OCI-LY1 (cell line): ENCODE data around the gene AJAP1.

ENCODE experiments used
- H2AFZ ChIP-seq: fragments of 200-600 bp; sonication (generic), shearing (Covaris generic); 2 replicates; pipeline ENCODE4 v1.6.0; 2014; ENCODE audit warnings: antibody characterized with exemption, mild to moderate bottlenecking, low read length
- H3F3A ChIP-seq: fragments of 200-600 bp; sonication (generic), shearing (Covaris generic); 2 replicates; pipeline ENCODE4 v1.6.0; 2014; ENCODE audit warnings: mild to moderate bottlenecking, antibody characterized with exemption, low read length, moderate library complexity; ENCODE audit not compliant: insufficient read depth
- H3K27ac ChIP-seq: fragments of 200-600 bp; sonication (generic); 2 replicates; pipeline ENCODE4 v1.5.1; 2014; ENCODE audit warnings: low read length, mixed run types, mild to moderate bottlenecking, low read depth; ENCODE audit not compliant: poor library complexity, severe bottlenecking
- H3K27me3 ChIP-seq: fragments of 200-600 bp; sonication (generic); 2 replicates; pipeline ENCODE4 v1.6.0; 2014; ENCODE audit warnings: antibody characterized with exemption, mild to moderate bottlenecking, low read length, moderate library complexity; ENCODE audit not compliant: insufficient read depth
- H3K36me3 ChIP-seq: fragments of 200-600 bp; sonication (generic); 2 replicates; pipeline ENCODE4 v1.6.1; 2014; ENCODE audit warnings: mild to moderate bottlenecking, antibody characterized with exemption, low read length, moderate library complexity, mixed read lengths; ENCODE audit not compliant: insufficient read depth
- H3K4me1 ChIP-seq: fragments of 200-600 bp; sonication (generic); 2 replicates; pipeline ENCODE4 v1.5.1; 2014; ENCODE audit warnings: mild to moderate bottlenecking, low read length, moderate library complexity; ENCODE audit not compliant: insufficient read depth, severe bottlenecking
- H3K4me2 ChIP-seq: fragments of 200-600 bp; sonication (generic), shearing (Covaris generic); 2 replicates; pipeline ENCODE4 v1.6.1; 2014; ENCODE audit warnings: low read length
- H3K4me3 ChIP-seq: fragments of 200-600 bp; sonication (generic); 2 replicates; pipeline ENCODE4 v1.5.1; 2014; ENCODE audit warnings: low read length, low read depth, mild to moderate bottlenecking, mixed read lengths; ENCODE audit not compliant: poor library complexity, severe bottlenecking
- H3K79me2 ChIP-seq: fragments of 200-600 bp; shearing (Covaris generic); 2 replicates; pipeline ENCODE4 v1.6.1; 2016; ENCODE audit warnings: mixed run types, low read length, mixed read lengths; ENCODE audit not compliant: insufficient read depth
- H3K9ac ChIP-seq: fragments of 200-600 bp; sonication (generic), shearing (Covaris generic); 2 replicates; pipeline ENCODE4 v1.6.1; 2014; ENCODE audit warnings: mild to moderate bottlenecking, low read length, mixed read lengths
- H3K9me2 ChIP-seq: fragments of 200-600 bp; sonication (generic), shearing (Covaris generic); 2 replicates; pipeline ENCODE4 v1.6.1; 2014; ENCODE audit warnings: low read depth, mild to moderate bottlenecking, low read length, mixed read lengths
- H3K9me3 ChIP-seq: fragments of 200-600 bp; shearing (Covaris generic); 2 replicates; pipeline ENCODE4 v1.6.1; 2014; ENCODE audit warnings: low read length, mixed read lengths
- H4K20me1 ChIP-seq: fragments of 200-600 bp; sonication (generic), shearing (Covaris generic); 2 replicates; pipeline ENCODE4 v1.6.0; 2016; ENCODE audit warnings: mild to moderate bottlenecking, low read length; ENCODE audit not compliant: insufficient read depth
- EZH2 ChIP-seq: fragments of 200-600 bp; sonication (generic), shearing (Covaris generic); IDR thresholded peaks from 2 replicates; pipeline ENCODE4 v1.8.0; 2017; ENCODE audit warnings: borderline replicate concordance, mixed run types, mild to moderate bottlenecking, antibody characterized with exemption, low read length, moderate library complexity, mixed read lengths
- TF ChIP-seq, protein P1 (sequence below): fragments of 200-600 bp; sonication (generic), shearing (Covaris generic); IDR thresholded peaks from 2 replicates; pipeline ENCODE4 v1.5.1; 2017; ENCODE audit warnings: mild to moderate bottlenecking, antibody characterized with exemption, low read length, moderate library complexity, mixed read lengths

Gene AJAP1

GRCh38 chr1:4653328-4653660, 1.1 kb upstream of the AJAP1 start:
- no peaks in the 10 kb centered on the region for H4K20me1 ChIP-seq
- no peaks in the 10 kb centered on the region for H3K9me2 ChIP-seq
- no peak overlapping the region for H3K9ac ChIP-seq
- H3K36me3 ChIP-seq: no peaks in the 10 kb centered on the region
- H3K4me2 ChIP-seq: no peak overlapping the region
- H3K27ac ChIP-seq: no peak overlapping the region
- H3K79me2 ChIP-seq: no peaks in the 10 kb centered on the region
- H3K4me1 ChIP-seq: no peaks in the 10 kb centered on the region
- no peaks in the 10 kb centered on the region for H3K9me3 ChIP-seq
- no peaks in the 10 kb centered on the region for H3F3A ChIP-seq
- TF ChIP-seq EZH2: no peak
- TF ChIP-seq, protein P1, sequence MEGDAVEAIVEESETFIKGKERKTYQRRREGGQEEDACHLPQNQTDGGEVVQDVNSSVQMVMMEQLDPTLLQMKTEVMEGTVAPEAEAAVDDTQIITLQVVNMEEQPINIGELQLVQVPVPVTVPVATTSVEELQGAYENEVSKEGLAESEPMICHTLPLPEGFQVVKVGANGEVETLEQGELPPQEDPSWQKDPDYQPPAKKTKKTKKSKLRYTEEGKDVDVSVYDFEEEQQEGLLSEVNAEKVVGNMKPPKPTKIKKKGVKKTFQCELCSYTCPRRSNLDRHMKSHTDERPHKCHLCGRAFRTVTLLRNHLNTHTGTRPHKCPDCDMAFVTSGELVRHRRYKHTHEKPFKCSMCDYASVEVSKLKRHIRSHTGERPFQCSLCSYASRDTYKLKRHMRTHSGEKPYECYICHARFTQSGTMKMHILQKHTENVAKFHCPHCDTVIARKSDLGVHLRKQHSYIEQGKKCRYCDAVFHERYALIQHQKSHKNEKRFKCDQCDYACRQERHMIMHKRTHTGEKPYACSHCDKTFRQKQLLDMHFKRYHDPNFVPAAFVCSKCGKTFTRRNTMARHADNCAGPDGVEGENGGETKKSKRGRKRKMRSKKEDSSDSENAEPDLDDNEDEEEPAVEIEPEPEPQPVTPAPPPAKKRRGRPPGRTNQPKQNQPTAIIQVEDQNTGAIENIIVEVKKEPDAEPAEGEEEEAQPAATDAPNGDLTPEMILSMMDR: no peak
- no peak overlapping the region for H3K4me3 ChIP-seq
- H2AFZ ChIP-seq: no peak overlapping the region
- no peaks in the 10 kb centered on the region for H3K27me3 ChIP-seq

DNA sequence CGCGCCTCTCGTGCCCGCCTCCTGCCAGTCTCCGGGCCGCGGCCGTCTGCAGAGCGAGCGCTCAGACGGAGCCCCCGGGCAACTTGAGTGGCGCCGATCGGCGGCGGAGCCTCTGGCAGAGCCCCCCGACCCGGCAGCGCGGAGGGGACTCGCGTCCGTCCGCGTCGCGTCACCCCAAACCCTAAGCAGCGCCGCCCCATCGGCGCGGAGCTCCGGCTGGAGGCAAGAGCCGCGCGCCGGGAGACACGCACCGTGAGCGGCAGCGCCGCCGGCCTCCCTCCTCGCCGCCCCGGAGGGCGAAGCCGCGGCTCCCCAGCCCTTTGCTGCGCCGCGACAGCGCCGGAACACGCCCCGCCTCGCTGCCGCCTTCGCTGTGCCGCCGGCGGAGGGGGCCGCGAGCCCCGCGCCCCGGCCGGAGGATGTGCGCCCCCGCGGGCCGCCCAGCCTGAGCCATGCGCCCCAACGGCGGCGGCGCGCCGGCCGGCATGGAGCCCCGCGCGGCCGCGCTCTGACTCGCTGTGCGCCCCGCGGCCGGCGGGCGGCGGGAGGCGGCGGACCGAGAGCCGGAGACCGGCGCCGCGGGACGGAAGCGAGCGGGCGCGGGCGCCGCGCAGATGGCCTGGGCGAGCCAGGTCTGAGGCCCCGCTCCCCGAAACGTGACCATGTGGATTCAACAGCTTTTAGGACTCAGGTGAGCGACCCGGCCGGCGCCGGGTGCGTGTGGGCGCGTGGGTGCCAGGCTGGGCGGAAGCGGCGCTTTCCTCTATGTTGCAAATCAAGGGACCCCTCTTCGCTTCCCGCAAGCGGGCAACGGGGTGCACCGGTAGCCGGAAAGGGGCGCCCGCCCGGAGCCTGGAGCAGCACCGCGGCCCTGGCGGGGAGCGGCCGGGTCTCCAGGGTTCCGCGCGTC, 610 bp downstream of the AJAP1 start:
- Histone ChIP-seq H3F3A (no peaks in the 10 kb centered on the region), H3K27ac (no peak overlapping the region), H3K27me3 (no peaks in the 10 kb centered on the region), H2AFZ (no peak overlapping the region), H3K9me3 (no peaks in the 10 kb centered on the region), H3K79me2 (no peaks in the 10 kb centered on the region), H3K9ac (no peak overlapping the region), H3K36me3 (no peaks in the 10 kb centered on the region), H3K4me1 (no peaks in the 10 kb centered on the region), H3K4me3 (no peak overlapping the region), H4K20me1 (no peaks in the 10 kb centered on the region), H3K9me2 (no peaks in the 10 kb centered on the region), H3K4me2 (no peak overlapping the region)
- TF ChIP-seq, protein P1: no peak
- TF ChIP-seq EZH2: no peak

DNA sequence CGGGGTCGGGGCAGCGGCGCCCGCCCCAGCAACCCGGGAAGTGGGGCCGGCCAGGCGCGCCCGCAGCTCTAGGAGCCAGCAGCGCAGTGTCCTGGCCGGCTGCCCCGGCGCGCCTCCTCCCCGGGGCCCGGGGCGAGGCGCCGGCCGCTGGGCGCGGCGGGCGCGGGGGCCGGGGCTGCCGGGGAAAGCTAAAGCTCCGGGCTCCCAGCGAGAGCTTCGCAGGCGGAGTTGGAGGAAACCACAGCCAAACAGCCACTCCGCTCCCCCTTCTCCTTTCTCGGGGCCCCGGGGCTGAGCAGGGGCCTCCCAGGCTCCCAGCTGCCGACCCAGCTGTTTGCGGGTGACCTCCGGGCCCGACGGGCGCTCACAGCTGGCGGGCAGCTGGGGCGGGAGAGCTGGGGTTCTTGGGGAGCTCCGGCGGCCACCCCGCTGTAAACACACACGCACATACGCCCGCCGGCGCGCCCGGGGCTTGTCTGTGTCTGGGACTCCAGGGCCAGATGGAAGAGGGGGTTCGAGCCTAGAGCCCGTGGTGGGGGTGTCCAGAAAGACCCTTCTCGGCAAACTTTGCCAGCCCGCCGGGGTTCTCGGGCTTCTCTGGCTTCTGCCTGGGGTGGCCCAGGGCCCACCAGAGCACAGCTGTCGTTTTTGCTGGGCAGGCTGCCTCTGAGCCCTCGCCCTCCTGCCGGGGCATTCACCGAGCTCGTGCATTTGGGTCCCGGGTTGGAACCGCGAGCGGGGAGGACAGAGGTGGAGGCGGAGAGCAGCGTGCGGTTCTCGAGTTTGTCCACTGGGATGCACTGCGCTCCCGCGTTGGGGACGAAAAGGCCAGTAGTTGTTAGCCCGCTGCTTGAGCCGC, 1.5 kb downstream of the AJAP1 start:
- no peaks in the 10 kb centered on the region for H3K36me3 ChIP-seq
- H3K9me3 ChIP-seq: no peaks in the 10 kb centered on the region
- no peak overlapping the region for H3K4me3 ChIP-seq
- no peak overlapping the region for H3K9ac ChIP-seq
- H3K4me1 ChIP-seq: no peaks in the 10 kb centered on the region
- H3K27me3 ChIP-seq: no peaks in the 10 kb centered on the region
- no peaks in the 10 kb centered on the region for H3F3A ChIP-seq
- TF ChIP-seq, protein P1: no peak
- no peak for TF ChIP-seq EZH2
- H3K27ac ChIP-seq: no peak overlapping the region
- H3K79me2 ChIP-seq: no peaks in the 10 kb centered on the region
- H4K20me1 ChIP-seq: no peaks in the 10 kb centered on the region
- H3K4me2 ChIP-seq: no peak overlapping the region
- no peak overlapping the region for H2AFZ ChIP-seq
- no peaks in the 10 kb centered on the region for H3K9me2 ChIP-seq
